ENCODE data around the gene ZNF217. TPM values are rescaled to one million over a fixed set of nuclear protein-coding genes. Genes with fewer than 3 reads are reported as not detected.

The ZNF217 gene
- total and polyA plus RNA-seq, 2 of the 8 experiments (the other 6 are each of a cell fraction or from before 2014, with no cell fraction given), result 15.3 to 87.9 TPM

- no peak for TF ChIP-seq CHD7 (IDR thresholded peaks at IDR 0.05; ENCODE audit: insufficient replicate concordance, low read length)
These were observed 36.5 kb downstream of the ZNF217 start (continued) for GRCh38 chr20:53557130-53557529.

All from H1 (cell line).